ENCODE results near the gene MOG.
A peak's percentile ranks its signal among the peaks of the same experiment; 100 is the strongest.

The MOG gene

DNA sequence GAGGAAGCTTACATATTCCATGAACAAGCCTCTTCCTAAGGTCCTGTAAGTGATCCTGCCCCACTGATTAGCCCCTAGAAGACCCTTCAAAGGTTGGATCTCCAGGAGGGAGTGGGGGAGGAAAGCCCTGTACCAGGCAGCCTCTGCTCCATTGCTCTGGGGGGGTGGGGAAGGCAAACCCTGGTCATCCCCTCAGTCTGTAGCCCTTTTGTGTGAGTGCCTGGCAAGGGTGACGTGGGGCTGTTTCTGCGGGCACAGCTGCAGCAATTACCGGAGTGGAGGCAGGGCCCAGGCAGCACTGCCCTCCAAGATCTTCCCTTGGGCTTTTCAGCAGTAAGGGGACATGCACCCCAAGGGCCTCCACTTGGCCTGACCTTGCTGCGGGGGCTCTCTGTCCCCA lies at the start of gene MOG:
TSS of gene MOG (plus strand) at position 295 of the 400 bp plus-strand sequence. CDS start 118 bp downstream, outside the sequence.
- DNase-seq (ENCODE audit: low read depth in 2 of 2) = no peak

DNA sequence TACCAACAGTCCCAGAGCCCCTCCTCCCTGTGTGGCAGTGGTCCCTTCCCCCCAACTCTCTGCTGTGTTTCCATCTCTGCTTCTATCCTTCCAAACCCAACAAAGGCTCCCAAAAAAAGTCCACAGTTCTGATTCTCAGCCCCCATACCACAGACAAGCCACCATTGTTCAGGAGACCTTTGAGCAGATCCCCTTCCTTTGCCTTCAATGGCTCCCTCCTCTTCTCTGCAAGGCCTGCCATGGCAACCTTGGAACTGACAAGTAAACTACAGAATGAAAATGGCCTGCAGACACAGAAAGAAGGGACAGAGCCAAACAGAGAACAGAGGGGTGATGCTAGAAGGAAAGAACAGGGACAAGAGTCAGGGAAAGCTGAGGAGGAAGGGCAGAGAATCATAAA lies 48.8 kb upstream of the MOG start:
- DNase-seq (ENCODE audit: low read depth in 2 of 2) = no peak

DNA sequence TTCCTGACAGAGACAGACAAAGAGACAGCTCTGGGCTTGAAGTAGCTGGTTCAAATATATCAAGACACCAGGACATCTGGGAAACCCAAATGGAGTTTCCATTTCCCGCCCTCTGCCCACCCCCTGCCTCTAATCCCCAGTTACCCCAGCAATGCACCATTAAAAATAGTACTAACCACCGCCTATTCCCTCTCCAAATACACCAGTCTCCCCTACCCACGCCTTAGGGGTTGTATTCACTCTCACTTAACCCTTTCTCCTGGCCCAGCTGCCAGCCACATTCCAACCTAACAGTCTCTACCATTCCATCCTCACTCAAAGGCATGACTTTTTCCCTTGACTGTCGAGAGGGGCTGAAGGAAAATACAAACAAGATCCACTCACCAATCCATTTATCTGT lies 46.4 kb upstream of the MOG start:
- DNase-seq (ENCODE audit: low read depth in 2 of 2) = no peak

DNA sequence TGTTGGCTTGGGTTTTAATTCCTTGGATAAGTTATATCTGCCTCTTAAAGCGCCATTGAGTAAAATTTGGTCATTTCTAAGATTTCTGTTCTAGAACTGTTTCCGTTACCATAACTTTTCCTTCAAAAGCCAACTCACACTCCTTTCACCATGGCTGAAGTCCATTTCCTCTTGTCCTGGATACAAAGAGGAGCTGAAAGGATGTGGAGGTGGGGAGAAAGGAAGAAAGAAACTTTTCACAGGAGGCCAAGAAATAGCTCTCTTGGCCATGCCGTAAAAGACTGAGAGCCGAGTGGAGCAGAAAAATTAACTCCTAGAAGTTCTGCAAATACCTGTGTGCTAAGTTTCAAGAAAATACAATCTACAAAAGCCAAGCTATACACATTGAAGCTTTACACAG lies 45.5 kb upstream of the MOG start:
- DNase-seq (ENCODE audit: low read depth in 2 of 2) = no peak

- no peak for DNase-seq (ENCODE audit: low read depth in 2 of 2)
Measured at GRCh38 chr6:29617782-29618554, 38.9 kb upstream of the MOG start.

DNA sequence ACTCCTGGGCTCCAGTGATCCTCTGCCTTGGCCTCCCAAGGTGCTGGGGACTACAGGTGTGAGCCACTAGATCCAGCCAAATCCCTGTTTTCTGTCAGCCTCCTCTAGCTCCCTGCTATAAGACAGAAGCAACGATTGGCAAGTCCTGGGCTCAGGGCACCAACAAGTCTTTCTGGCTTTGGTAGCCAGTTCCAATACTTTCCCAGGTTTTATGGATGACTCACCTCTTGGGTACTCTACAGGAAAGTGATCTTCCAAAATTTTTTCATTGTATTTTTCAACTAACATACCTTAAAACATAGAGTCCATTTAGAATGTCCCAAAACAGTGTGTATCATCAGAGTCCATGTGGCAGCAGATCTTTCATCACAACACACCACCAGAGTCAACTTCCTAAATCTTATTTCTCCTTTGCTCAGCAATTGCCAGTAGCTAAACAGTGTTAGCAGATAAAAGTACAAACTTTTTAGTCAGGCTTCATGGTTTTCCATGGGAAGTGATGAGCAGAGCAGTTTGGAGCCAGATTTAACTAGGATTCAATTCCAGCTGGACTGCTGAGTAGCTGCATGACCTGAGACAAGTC lies 37.2 kb upstream of the MOG start:
- DNase-seq (ENCODE audit: low read depth in 2 of 2) = no peak

- no peak for DNase-seq (ENCODE audit: low read depth in 2 of 2)
Measured at GRCh38 chr6:29620630-29621029, 36.3 kb upstream of the MOG start.

- DNase-seq (ENCODE audit: low read depth in 2 of 2) = no peak
Measured at GRCh38 chr6:29624520-29624961, 32.4 kb upstream of the MOG start.

DNA sequence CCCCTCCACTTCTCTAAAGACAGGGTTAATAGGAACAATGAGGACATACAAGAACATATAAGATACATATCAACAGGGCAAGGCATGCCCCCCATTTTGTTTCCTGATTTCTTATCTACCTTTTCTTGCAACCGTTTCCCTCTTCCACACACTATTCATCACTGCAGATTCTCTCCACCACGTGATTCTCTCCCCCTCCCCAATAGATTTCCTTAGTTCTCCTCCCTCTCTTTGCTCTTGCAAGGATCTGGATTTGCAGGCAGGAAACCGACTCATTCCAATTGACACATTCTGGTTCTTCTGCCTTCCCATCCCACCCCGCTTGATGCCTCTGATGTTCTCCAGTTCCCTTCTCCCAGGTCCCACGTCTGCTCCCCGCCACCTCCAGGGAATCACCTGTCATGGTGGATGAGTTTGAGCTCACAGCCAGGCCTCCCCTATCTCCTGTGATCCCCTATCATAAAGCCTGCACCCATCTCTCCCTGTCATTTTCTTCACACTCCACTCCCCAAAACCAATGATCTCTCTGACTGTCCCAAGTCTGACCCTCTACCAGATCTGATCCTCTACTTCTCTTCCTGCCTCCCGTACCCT lies 31.5 kb upstream of the MOG start:
- no peak for DNase-seq (ENCODE audit: low read depth in 2 of 2)

- DNase-seq (ENCODE audit: low read depth in 2 of 2) = no peak
Measured at GRCh38 chr6:29626948-29627754, 29.7 kb upstream of the MOG start.

DNA sequence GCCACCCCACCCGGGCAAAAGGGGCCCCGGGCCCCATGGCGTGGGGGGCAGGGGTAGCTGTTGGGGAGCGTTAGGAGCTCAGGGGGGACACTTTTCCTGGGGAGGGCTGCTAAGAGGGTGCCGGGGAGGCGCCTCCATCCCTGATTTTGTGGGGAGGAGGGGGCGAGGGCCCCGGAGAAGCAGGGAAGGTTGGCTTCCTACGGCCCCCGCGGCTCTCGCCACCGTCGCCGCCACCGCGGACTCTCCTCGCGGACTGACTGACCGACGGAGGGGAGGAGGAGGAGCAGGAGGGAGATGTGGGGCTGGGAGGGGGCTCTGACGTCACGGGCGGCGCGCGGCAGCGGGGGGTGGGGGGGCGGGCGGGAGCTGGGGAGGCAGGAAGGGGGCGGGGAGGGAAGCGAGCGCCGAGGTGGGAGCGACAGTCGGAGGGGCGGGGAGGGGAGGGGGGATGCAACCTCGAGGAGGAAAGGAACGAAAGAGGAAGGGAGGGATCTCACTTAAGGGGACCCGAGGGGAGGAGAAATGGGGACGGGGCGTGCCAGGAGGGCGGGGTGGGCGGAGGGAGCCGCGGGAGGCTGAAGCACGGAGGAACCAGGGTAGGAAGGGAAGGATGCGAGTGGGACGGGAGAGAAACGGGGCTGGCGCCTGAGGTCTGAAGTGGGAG lies 29.0 kb upstream of the MOG start:
- DNase-seq (ENCODE audit: low read depth in 2 of 2) = peak; percentile 23 to 34

GRCh38 chr6:29628419-29629281 lies 28.2 kb upstream of the MOG start:
- peak; percentile 34 to 46 for DNase-seq (ENCODE audit: low read depth in 2 of 2)

- DNase-seq (ENCODE audit: low read depth in 2 of 2) = no peak
Measured at GRCh38 chr6:29629571-29629970, 27.3 kb upstream of the MOG start.

DNA sequence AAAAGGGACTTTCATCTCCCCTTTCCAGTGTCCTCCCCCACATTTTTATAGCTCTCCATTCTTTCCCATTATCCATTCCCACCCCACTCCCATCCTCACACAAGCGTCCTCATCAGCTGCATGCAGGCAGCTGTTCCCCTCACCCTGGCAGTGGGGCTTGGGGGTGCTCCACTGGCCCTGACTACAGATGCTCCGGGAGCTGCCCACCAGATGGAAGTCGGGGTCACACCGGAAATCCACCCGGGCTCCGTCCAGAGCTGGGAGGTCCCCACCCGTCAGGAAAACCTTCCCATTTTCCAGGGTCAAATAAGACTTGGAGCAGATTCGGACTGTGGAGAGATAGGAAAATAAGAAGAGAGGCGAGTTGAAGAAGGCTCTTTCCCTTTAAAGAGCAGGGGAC lies 26.6 kb upstream of the MOG start:
- no peak for DNase-seq (ENCODE audit: low read depth in 2 of 2)

GRCh38 chr6:29631209-29631810 lies 25.6 kb upstream of the MOG start:
- DNase-seq (ENCODE audit: low read depth in 2 of 2) = no peak

- peak; percentile 24 to 27 for DNase-seq (ENCODE audit: low read depth in 2 of 2)
Measured at GRCh38 chr6:29631860-29632731, 24.8 kb upstream of the MOG start.

DNA sequence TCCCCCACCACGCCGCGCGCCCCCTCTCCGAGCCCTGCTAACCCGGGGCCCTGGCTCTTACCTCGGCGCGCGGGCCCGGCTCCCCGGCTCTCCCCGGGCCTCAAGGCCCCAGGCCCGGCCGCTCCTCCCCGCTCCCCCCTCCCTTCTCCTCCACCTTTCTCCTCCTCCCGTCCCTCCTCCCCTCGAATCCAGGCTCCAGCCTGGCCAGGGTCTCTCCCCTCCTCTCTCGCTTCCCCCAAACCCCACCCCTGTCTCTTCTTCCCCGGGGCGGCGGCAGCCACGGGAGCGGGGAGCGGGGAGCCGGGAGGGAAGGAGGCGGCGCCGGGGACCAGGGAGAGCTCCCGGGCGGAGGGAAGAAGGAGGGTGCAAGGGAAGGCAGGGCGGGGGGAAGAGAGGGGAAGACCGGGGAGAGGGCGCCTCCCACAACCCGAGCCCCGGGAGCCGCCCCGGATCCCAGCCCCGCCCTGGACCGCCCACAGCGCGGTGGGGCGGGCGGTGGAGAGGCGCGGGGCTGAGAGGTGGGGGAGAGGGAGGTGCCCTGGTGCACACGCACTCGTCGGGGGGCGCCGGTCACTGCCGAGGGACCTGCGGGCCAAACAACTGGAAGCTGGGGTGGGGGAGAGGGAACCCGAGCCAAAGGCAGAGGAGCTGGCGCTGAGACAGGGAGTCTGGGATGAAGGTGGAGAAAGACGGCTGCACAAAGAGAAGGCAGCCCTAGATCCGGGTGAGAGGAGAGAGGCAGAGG lies 23.9 kb upstream of the MOG start, which contains the start of gene GABBR1:
TSS of gene GABBR1 (minus strand) at position 395 of the 745 bp plus-strand sequence. CDS start 798 bp downstream, outside the sequence.
- peak; percentile 58 to 72 for DNase-seq (ENCODE audit: low read depth in 2 of 2)

DNA sequence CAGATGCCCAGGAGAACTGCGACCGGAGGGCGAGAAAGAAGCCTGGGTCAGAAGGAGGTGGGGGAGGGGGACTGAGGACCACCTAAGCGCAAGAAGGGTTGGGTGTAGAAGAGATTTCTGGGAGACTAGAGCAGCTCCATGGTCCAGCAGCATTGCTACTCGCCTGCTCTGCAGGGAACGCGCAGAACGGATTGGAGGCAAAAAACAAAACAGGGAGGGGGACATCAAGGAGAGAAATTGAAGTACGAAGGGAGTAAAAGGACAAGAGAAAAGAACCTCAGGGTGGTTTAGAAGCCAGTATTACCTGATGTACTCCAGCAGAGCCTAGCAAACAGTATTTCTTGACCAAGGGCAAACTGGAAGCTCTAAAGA lies 23.4 kb upstream of the MOG start:
- DNase-seq (ENCODE audit: low read depth in 2 of 2) = no peak

DNA sequence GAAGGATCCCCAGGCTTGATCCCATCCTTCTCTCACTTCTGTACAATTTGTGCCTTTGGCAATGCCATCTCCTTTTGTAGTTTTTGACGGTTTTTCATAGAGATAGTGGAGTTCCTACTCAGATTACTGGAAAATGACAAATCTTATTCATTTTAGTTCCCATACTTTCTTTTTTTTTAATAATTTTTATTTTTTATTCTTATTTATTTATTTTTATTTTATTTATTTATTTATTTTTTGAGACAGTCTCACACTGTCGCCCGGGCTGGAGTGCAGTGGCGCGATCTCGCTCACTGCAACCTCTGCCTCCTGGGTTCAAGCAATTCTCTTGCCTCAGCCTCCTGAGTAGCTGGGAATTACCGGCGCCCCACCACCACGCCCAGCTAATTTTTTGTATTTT lies 19.6 kb upstream of the MOG start:
- DNase-seq (ENCODE audit: low read depth in 2 of 2) = no peak
